Right lobe of liver (tissue), 4 donors: ENCODE results near the gene ZXDC.

ENCODE experiments used
- POLR2A ChIP-seq: fragments of 450-650 bp; IDR thresholded peaks from one replicate; pipeline ENCODE4 v1.6.1; 2017; ENCODE audit warnings: antibody characterized with exemption, mild to moderate bottlenecking
- TF ChIP-seq, protein P1 (sequence below), 4 donors: fragments of 200-600 bp in 3 of 4; fragments of 450-650 bp in 1 of 4; IDR thresholded peaks; one replicate each; pipeline versions ENCODE4 v1.5.1 to v1.8.0; 2016 to 2022; ENCODE audit warnings: antibody characterized with exemption in 4 of 4, mild to moderate bottlenecking in 2 of 4
- donor health status: DM: no; HTN: no; CAD: no.
- donor health status: DM: no; HTN: no; CAD: no.
- donor health status: DM: no; HTN: yes; CAD: no.

DNA sequence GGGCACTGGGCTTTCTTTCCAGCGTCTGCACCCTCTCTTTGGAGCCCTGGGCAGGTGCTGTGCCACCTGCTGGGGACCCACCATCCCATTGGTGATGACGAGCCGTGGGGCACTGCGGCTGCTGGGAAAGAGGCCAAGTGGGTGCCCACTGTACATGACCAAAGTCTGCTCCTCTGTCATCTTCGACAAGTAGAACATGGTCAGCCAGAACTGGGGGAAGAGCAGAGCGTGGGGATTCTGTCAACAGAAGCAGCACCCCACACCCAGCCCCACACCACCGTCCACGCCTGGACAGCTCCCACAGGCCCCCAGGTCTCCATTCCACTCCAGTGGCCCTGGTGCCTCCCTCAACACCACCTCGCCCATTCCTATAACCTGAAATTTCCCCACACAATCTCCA is 32.2 kb upstream of the ZXDC start:
- TF ChIP-seq, protein P1, sequence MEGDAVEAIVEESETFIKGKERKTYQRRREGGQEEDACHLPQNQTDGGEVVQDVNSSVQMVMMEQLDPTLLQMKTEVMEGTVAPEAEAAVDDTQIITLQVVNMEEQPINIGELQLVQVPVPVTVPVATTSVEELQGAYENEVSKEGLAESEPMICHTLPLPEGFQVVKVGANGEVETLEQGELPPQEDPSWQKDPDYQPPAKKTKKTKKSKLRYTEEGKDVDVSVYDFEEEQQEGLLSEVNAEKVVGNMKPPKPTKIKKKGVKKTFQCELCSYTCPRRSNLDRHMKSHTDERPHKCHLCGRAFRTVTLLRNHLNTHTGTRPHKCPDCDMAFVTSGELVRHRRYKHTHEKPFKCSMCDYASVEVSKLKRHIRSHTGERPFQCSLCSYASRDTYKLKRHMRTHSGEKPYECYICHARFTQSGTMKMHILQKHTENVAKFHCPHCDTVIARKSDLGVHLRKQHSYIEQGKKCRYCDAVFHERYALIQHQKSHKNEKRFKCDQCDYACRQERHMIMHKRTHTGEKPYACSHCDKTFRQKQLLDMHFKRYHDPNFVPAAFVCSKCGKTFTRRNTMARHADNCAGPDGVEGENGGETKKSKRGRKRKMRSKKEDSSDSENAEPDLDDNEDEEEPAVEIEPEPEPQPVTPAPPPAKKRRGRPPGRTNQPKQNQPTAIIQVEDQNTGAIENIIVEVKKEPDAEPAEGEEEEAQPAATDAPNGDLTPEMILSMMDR (IDR thresholded peaks at IDR 0.05), result no peak
- TF ChIP-seq POLR2A, result no peak
